ENCODE measurements around the gene XRCC3. TPM values are rescaled to one million over a fixed set of nuclear protein-coding genes. Genes with fewer than 3 reads are reported as not detected.
"Not testable (repeated sequence)": the region's sequence is repeated elsewhere in the genome, so short reads cannot be mapped to it uniquely, and the experiment has no call there.

XRCC3 gene
- total RNA-seq, 1 experiment from 2014 or later: 46.7 TPM

DNA sequence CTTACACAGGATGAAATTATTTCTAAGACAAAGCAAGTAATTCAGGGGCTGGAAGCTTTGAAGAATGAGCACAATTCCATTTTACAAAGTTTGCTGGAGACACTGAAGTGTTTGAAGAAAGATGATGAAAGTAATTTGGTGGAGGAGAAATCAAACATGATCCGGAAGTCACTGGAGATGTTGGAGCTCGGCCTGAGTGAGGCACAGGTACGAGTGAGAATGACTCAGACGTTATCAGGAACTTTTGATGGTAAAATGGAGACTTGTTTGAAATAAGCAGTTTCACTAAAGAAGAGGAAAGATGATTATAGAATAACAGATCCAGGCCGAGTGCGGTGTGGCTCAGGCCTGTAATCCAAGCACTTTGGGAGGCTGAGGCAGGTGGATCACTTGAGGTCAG is 60.6 kb downstream of the XRCC3 start (continued):
- TF ChIP-seq, protein P1, sequence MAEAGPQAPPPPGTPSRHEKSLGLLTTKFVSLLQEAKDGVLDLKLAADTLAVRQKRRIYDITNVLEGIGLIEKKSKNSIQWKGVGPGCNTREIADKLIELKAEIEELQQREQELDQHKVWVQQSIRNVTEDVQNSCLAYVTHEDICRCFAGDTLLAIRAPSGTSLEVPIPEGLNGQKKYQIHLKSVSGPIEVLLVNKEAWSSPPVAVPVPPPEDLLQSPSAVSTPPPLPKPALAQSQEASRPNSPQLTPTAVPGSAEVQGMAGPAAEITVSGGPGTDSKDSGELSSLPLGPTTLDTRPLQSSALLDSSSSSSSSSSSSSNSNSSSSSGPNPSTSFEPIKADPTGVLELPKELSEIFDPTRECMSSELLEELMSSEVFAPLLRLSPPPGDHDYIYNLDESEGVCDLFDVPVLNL (CRISPR knock-in tag; IDR thresholded peaks at IDR 0.05; ENCODE audit: borderline replicate concordance, low read depth): no peak

GRCh38 chr14:103653805-103654204 is 61.4 kb downstream of the XRCC3 start:
- peaks cover 28% of the 10 kb centered on the region for H3K36me3 Mint-ChIP-seq
- CTCF ChIA-PET: no interaction called here

GRCh38 chr14:103653336-103653735 is 61.9 kb downstream of the XRCC3 start:
- H3K27ac Mint-ChIP-seq: not testable (repeated sequence)

More at GRCh38 chr14:103653805-103654204, 61.4 kb downstream of the XRCC3 start:
- Mint-ChIP-seq H3K9me3 (no peaks in the 10 kb centered on the region), H3K27me3 (ENCODE audit: low read depth) (no peaks in the 10 kb centered on the region), H3K4me3 (no peak overlapping the region), H3K27ac (peak overlapping the region; percentile 78), H3K4me1 (no peaks in the 10 kb centered on the region)
- POLR2A ChIA-PET: no interaction called here
- no peak for TF ChIP-seq ZNF423 (CRISPR knock-in tag; IDR thresholded peaks at IDR 0.05)
- no peak for TF ChIP-seq ZNF121 (CRISPR knock-in tag; IDR thresholded peaks at IDR 0.05)
- no peak for TF ChIP-seq E2F1 (CRISPR knock-in tag; IDR thresholded peaks at IDR 0.05)
- no peak for TF ChIP-seq ZNF416 (CRISPR knock-in tag; IDR thresholded peaks at IDR 0.05)
- TF ChIP-seq ATF1 (CRISPR knock-in tag; IDR thresholded peaks at IDR 0.05): no peak
- TF ChIP-seq, protein P2, sequence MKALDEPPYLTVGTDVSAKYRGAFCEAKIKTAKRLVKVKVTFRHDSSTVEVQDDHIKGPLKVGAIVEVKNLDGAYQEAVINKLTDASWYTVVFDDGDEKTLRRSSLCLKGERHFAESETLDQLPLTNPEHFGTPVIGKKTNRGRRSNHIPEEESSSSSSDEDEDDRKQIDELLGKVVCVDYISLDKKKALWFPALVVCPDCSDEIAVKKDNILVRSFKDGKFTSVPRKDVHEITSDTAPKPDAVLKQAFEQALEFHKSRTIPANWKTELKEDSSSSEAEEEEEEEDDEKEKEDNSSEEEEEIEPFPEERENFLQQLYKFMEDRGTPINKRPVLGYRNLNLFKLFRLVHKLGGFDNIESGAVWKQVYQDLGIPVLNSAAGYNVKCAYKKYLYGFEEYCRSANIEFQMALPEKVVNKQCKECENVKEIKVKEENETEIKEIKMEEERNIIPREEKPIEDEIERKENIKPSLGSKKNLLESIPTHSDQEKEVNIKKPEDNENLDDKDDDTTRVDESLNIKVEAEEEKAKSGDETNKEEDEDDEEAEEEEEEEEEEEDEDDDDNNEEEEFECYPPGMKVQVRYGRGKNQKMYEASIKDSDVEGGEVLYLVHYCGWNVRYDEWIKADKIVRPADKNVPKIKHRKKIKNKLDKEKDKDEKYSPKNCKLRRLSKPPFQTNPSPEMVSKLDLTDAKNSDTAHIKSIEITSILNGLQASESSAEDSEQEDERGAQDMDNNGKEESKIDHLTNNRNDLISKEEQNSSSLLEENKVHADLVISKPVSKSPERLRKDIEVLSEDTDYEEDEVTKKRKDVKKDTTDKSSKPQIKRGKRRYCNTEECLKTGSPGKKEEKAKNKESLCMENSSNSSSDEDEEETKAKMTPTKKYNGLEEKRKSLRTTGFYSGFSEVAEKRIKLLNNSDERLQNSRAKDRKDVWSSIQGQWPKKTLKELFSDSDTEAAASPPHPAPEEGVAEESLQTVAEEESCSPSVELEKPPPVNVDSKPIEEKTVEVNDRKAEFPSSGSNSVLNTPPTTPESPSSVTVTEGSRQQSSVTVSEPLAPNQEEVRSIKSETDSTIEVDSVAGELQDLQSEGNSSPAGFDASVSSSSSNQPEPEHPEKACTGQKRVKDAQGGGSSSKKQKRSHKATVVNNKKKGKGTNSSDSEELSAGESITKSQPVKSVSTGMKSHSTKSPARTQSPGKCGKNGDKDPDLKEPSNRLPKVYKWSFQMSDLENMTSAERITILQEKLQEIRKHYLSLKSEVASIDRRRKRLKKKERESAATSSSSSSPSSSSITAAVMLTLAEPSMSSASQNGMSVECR (CRISPR knock-in tag; IDR thresholded peaks at IDR 0.05; ENCODE audit: borderline replicate concordance): no peak
- TF ChIP-seq ETV6 (CRISPR knock-in tag; IDR thresholded peaks at IDR 0.05): no peak
- TF ChIP-seq, protein P3, sequence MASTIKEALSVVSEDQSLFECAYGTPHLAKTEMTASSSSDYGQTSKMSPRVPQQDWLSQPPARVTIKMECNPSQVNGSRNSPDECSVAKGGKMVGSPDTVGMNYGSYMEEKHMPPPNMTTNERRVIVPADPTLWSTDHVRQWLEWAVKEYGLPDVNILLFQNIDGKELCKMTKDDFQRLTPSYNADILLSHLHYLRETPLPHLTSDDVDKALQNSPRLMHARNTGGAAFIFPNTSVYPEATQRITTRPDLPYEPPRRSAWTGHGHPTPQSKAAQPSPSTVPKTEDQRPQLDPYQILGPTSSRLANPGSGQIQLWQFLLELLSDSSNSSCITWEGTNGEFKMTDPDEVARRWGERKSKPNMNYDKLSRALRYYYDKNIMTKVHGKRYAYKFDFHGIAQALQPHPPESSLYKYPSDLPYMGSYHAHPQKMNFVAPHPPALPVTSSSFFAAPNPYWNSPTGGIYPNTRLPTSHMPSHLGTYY (CRISPR knock-in tag; IDR thresholded peaks at IDR 0.05): no peak
- ATAC-seq (no peak), DNase-seq (ENCODE audit: low spot score) (no peak)

GRCh38 chr14:103652806-103653205 is 62.4 kb downstream of the XRCC3 start:
- no peaks in the 10 kb centered on the region for H3K27me3 Mint-ChIP-seq (ENCODE audit: low read depth)
- ChIA-PET CTCF (interaction anchor here (0.8 to 1.0 kb wide), 2 partner anchors 27 to 39 kb away, joined by 3 read pairs; no protein-coding TSS in a partner anchor), POLR2A (interaction anchor here (0.7 to 0.8 kb wide), 2 partner anchors 40 to 629 kb away, joined by 3 to 4 read pairs; no protein-coding TSS in a partner anchor)
- ATAC-seq (no peak), DNase-seq (ENCODE audit: low spot score) (no peak)
- H3K9me3 Mint-ChIP-seq: no peaks in the 10 kb centered on the region
- H3K27ac Mint-ChIP-seq: peak overlapping the region; percentile 83
- H3K36me3 Mint-ChIP-seq: peaks cover 28% of the 10 kb centered on the region
- H3K4me1 Mint-ChIP-seq: no peaks in the 10 kb centered on the region
- H3K4me3 Mint-ChIP-seq: no peak overlapping the region
- TF ChIP-seq JUN (CRISPR knock-in tag; IDR thresholded peaks at IDR 0.05) (no peak), TP53 (CRISPR knock-in tag; IDR thresholded peaks at IDR 0.05) (no peak), MYBL2 (CRISPR knock-in tag; IDR thresholded peaks at IDR 0.05) (no peak), USF1 (CRISPR knock-in tag; IDR thresholded peaks at IDR 0.05) (no peak), ZNF138 (CRISPR knock-in tag; conservative IDR thresholded peaks at IDR 0.05) (no peak)
- TF ChIP-seq, protein P4, sequence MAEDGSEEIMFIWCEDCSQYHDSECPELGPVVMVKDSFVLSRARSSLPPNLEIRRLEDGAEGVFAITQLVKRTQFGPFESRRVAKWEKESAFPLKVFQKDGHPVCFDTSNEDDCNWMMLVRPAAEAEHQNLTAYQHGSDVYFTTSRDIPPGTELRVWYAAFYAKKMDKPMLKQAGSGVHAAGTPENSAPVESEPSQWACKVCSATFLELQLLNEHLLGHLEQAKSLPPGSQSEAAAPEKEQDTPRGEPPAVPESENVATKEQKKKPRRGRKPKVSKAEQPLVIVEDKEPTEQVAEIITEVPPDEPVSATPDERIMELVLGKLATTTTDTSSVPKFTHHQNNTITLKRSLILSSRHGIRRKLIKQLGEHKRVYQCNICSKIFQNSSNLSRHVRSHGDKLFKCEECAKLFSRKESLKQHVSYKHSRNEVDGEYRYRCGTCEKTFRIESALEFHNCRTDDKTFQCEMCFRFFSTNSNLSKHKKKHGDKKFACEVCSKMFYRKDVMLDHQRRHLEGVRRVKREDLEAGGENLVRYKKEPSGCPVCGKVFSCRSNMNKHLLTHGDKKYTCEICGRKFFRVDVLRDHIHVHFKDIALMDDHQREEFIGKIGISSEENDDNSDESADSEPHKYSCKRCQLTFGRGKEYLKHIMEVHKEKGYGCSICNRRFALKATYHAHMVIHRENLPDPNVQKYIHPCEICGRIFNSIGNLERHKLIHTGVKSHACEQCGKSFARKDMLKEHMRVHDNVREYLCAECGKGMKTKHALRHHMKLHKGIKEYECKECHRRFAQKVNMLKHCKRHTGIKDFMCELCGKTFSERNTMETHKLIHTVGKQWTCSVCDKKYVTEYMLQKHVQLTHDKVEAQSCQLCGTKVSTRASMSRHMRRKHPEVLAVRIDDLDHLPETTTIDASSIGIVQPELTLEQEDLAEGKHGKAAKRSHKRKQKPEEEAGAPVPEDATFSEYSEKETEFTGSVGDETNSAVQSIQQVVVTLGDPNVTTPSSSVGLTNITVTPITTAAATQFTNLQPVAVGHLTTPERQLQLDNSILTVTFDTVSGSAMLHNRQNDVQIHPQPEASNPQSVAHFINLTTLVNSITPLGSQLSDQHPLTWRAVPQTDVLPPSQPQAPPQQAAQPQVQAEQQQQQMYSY (CRISPR knock-in tag; IDR thresholded peaks at IDR 0.05): no peak

More at GRCh38 chr14:103653336-103653735, 61.9 kb downstream of the XRCC3 start:
- H3K9me3 Mint-ChIP-seq; H3K4me1 Mint-ChIP-seq; DNase-seq (ENCODE audit: low spot score); ATAC-seq; H3K27me3 Mint-ChIP-seq (ENCODE audit: low read depth); H3K4me3 Mint-ChIP-seq: not testable (repeated sequence)
- peaks cover 29% of the 10 kb centered on the region for H3K36me3 Mint-ChIP-seq
- ChIA-PET CTCF (interaction anchor here (0.8 to 1.0 kb wide), 2 partner anchors 26 to 40 kb away, joined by 3 read pairs; no protein-coding TSS in a partner anchor), POLR2A (interaction anchor here (0.7 to 0.8 kb wide), 2 partner anchors 40 to 630 kb away, joined by 3 to 4 read pairs; no protein-coding TSS in a partner anchor)

Data from WTC11 (cell line).